Tibial artery (tissue), 4 donors: ENCODE data around the gene BRIP1.

Source experiments
- DNase-seq, 2 donors: peaks; one replicate each; pipeline ENCODE4 v3.0.0-alpha.2; 2019
- H3K27ac ChIP-seq, 2 donors: fragments of 200-600 bp; sonication (generic) in 1 of 2; 1 replicate in 1 of 2; 2 replicates in 1 of 2; pipeline ENCODE4 v1.5.1; 2018 to 2019; ENCODE audit warnings: mild to moderate bottlenecking in 1 of 2
- H3K27me3 ChIP-seq, 2 donors: fragments of 200-600 bp; sonication (generic) in 1 of 2; one replicate each; pipeline versions ENCODE4 v1.5.1 to v1.6.0; 2016 to 2019
- H3K36me3 ChIP-seq, 3 donors: fragments of 200-600 bp; sonication (generic) in 2 of 3; one replicate each; pipeline ENCODE4 v1.5.1; 2016 to 2019; ENCODE audit warnings: mild to moderate bottlenecking in 2 of 3
- H3K4me1 ChIP-seq, 4 donors: fragments of 200-600 bp; sonication (generic) in 2 of 4; 1 replicate in 3 of 4; 2 replicates in 1 of 4; pipeline ENCODE4 v1.5.1; 2016 to 2019
- H3K4me3 ChIP-seq, 2 donors: fragments of 200-600 bp; sonication (generic) in 1 of 2; 1 replicate in 1 of 2; 2 replicates in 1 of 2; pipeline ENCODE4 v1.5.1; 2018 to 2019; ENCODE audit warnings: mild to moderate bottlenecking in 2 of 2
- H3K9me3 ChIP-seq, 3 donors: fragments of 200-600 bp; sonication (generic) in 1 of 3; one replicate each; pipeline ENCODE4 v1.5.1; 2016 to 2019
- intact Hi-C: fragments of 100-400 bp; cut with DNase I; formaldehyde crosslinking; loops from one replicate; pipeline ENCODE4 v1.15.0; 2023; ENCODE audit warnings: low total_unique reads
- TF ChIP-seq, protein P1 (sequence below), 2 experiments: fragments of 200-600 bp in 1 of 2; fragments of 450-650 bp in 1 of 2; IDR thresholded peaks; one replicate each; pipeline ENCODE4 v1.5.1; 2017 to 2019; ENCODE audit warnings: antibody characterized with exemption in 2 of 2, mild to moderate bottlenecking in 1 of 2, moderate library complexity in 1 of 2

BRIP1 gene

GRCh38 chr17:61632826-61633225 lies 230.5 kb downstream of the BRIP1 start:
- H3K4me1 ChIP-seq, result no peaks in the 10 kb centered on the region
- intact Hi-C loops, result no loop called here

GRCh38 chr17:61631800-61632199 lies 231.5 kb downstream of the BRIP1 start:
- Histone ChIP-seq H3K4me3 (no peak overlapping the region), H3K27ac (no peak overlapping the region), H3K9me3 (peaks cover 0 to 6% (median 4%) of the 10 kb centered on the region in 3 donors), H3K36me3 (no peaks in the 10 kb centered on the region), H3K27me3 (no peaks in the 10 kb centered on the region), H3K4me1 (no peaks in the 10 kb centered on the region)
- intact Hi-C loops, result no loop called here
- TF ChIP-seq, protein P1, sequence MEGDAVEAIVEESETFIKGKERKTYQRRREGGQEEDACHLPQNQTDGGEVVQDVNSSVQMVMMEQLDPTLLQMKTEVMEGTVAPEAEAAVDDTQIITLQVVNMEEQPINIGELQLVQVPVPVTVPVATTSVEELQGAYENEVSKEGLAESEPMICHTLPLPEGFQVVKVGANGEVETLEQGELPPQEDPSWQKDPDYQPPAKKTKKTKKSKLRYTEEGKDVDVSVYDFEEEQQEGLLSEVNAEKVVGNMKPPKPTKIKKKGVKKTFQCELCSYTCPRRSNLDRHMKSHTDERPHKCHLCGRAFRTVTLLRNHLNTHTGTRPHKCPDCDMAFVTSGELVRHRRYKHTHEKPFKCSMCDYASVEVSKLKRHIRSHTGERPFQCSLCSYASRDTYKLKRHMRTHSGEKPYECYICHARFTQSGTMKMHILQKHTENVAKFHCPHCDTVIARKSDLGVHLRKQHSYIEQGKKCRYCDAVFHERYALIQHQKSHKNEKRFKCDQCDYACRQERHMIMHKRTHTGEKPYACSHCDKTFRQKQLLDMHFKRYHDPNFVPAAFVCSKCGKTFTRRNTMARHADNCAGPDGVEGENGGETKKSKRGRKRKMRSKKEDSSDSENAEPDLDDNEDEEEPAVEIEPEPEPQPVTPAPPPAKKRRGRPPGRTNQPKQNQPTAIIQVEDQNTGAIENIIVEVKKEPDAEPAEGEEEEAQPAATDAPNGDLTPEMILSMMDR (IDR thresholded peaks at IDR 0.05), result no peak
- DNase-seq, result no peak

More at GRCh38 chr17:61632826-61633225, 230.5 kb downstream of the BRIP1 start:
- H3K9me3 ChIP-seq, result peaks cover 0 to 6% (median 4%) of the 10 kb centered on the region in 3 donors
- H3K27me3 ChIP-seq, result no peaks in the 10 kb centered on the region
- no peaks in the 10 kb centered on the region for H3K36me3 ChIP-seq
- no peak for DNase-seq
- TF ChIP-seq, protein P1 (IDR thresholded peaks at IDR 0.05), result no peak
- no peak overlapping the region for H3K27ac ChIP-seq
- H3K4me3 ChIP-seq, result no peak overlapping the region
